Endodermal cell (in vitro differentiated cells): ENCODE measurements around the gene IGFBP4. TPM values are rescaled to one million over a fixed set of nuclear protein-coding genes. Genes with fewer than 3 reads are reported as not detected.

Experiments used
- DNase-seq: peaks from one replicate; pipeline ENCODE4 v3.0.0-alpha.2; 2017
- H3K27ac ChIP-seq: 2 replicates; pipeline ENCODE4 v1.5.1; 2013; ENCODE audit warnings: mild to moderate bottlenecking, low read depth, low read length, moderate library complexity
- H3K27me3 ChIP-seq: 2 replicates; pipeline ENCODE4 v1.6.1; 2013; ENCODE audit warnings: mild to moderate bottlenecking, low read length, moderate library complexity; ENCODE audit not compliant: insufficient read depth, control insufficient read depth, poor library complexity, severe bottlenecking
- H3K36me3 ChIP-seq: 2 replicates; pipeline ENCODE4 v1.7.0; 2013; ENCODE audit warnings: mild to moderate bottlenecking, low read length, moderate library complexity; ENCODE audit not compliant: control insufficient read depth, insufficient read depth
- H3K4me1 ChIP-seq: one replicate; pipeline ENCODE4 v1.7.0; 2013; ENCODE audit warnings: low read length; ENCODE audit not compliant: control insufficient read depth, insufficient read depth
- H3K4me3 ChIP-seq: 2 replicates; pipeline ENCODE4 v1.5.1; 2013; ENCODE audit warnings: mild to moderate bottlenecking, low read length, moderate library complexity
- H3K9ac ChIP-seq: 2 replicates; pipeline ENCODE4 v1.6.1; 2013; ENCODE audit warnings: mild to moderate bottlenecking, low read length, moderate library complexity; ENCODE audit not compliant: poor library complexity, severe bottlenecking; ENCODE audit errors: extremely low read depth
- H3K9me3 ChIP-seq: 2 replicates; pipeline ENCODE4 v1.6.1; 2013; ENCODE audit warnings: mild to moderate bottlenecking, low read length, moderate library complexity; ENCODE audit not compliant: control insufficient read depth
- H3K27ac Mint-ChIP-seq: 2 replicates; pipeline ENCODE4 v1.8.0; 2020; ENCODE audit warnings: mixed read lengths
- H3K27me3 Mint-ChIP-seq: 2 replicates; pipeline ENCODE4 v1.8.0; 2021; ENCODE audit warnings: mild to moderate bottlenecking, mixed read lengths; ENCODE audit not compliant: insufficient read depth
- H3K36me3 Mint-ChIP-seq: 2 replicates; pipeline ENCODE4 v1.8.0; 2020; ENCODE audit warnings: low read depth, mixed read lengths
- H3K4me1 Mint-ChIP-seq: 2 replicates; pipeline ENCODE4 v1.8.0; 2020; ENCODE audit warnings: mixed read lengths
- H3K4me3 Mint-ChIP-seq: 2 replicates; pipeline ENCODE4 v1.8.0; 2020; ENCODE audit warnings: mild to moderate bottlenecking, moderate library complexity, mixed read lengths
- H3K9me3 Mint-ChIP-seq: 2 replicates; pipeline ENCODE4 v1.8.0; 2020; ENCODE audit warnings: mild to moderate bottlenecking, mixed read lengths
- WGBS, 2 experiments: methylation state at CpG; one replicate each; pipeline versions ENCODE4 v1.1.5 to v1.1.7; 2013; ENCODE audit warnings: missing lambda C conversion rate in 2 of 2, mixed read lengths in 1 of 2; ENCODE audit not compliant: insufficient coverage in 1 of 2, insufficient read length in 1 of 2; 5-methylcytosine and 5-hydroxymethylcytosine counted together
- total RNA-seq, 2 donors: library from RNA; stranded (reverse); fragmentation: NEBNext Ultra II Directional in 1 of 2; extraction: Animal tissue kit (Norgen Biotek cat#: 25700) in 1 of 2; gene quantifications; 2 replicates in 1 of 2; 3 replicates in 1 of 2; pipeline ENCODE4 v1.2.1, GENCODE V29; 2021
- TF ChIP-seq, protein P1 (sequence below): fragments of 200-600 bp; sonication (generic); conservative IDR thresholded peaks from 2 replicates; pipeline ENCODE4 v1.5.0; 2021; ENCODE audit warnings: antibody characterized with exemption, mild to moderate bottlenecking

IGFBP4 gene
- total RNA-seq, 2 donors from 2014 or later: 58.3 to 69.0 TPM

- Mint-ChIP-seq H3K36me3 (peaks cover 6% of the 10 kb centered on the region), H3K27me3 (peaks cover 2% of the 10 kb centered on the region), H3K4me3 (no peak overlapping the region), H3K4me1 (peaks cover 18% of the 10 kb centered on the region), H3K27ac (no peak overlapping the region), H3K9me3 (peaks cover 18% of the 10 kb centered on the region)
- Histone ChIP-seq H3K9ac (no peak overlapping the region), H3K36me3 (no peaks in the 10 kb centered on the region), H3K27ac (no peak overlapping the region), H3K9me3 (peaks cover 14% of the 10 kb centered on the region), H3K27me3 (no peaks in the 10 kb centered on the region), H3K4me3 (no peak overlapping the region), H3K4me1 (no peaks in the 10 kb centered on the region)
- TF ChIP-seq, protein P1, sequence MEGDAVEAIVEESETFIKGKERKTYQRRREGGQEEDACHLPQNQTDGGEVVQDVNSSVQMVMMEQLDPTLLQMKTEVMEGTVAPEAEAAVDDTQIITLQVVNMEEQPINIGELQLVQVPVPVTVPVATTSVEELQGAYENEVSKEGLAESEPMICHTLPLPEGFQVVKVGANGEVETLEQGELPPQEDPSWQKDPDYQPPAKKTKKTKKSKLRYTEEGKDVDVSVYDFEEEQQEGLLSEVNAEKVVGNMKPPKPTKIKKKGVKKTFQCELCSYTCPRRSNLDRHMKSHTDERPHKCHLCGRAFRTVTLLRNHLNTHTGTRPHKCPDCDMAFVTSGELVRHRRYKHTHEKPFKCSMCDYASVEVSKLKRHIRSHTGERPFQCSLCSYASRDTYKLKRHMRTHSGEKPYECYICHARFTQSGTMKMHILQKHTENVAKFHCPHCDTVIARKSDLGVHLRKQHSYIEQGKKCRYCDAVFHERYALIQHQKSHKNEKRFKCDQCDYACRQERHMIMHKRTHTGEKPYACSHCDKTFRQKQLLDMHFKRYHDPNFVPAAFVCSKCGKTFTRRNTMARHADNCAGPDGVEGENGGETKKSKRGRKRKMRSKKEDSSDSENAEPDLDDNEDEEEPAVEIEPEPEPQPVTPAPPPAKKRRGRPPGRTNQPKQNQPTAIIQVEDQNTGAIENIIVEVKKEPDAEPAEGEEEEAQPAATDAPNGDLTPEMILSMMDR: no peak
- WGBS, 2 experiments: 91 to 97% methylated on average over 4 of the region's 4 CpGs
- no peak for DNase-seq
Measured at GRCh38 chr17:40469805-40470675, 26.8 kb downstream of the IGFBP4 start.

- peaks cover 6% of the 10 kb centered on the region for H3K36me3 Mint-ChIP-seq
- peak overlapping the region; percentile 33 for H3K27ac Mint-ChIP-seq
- Histone ChIP-seq H3K4me3 (no peak overlapping the region), H3K27me3 (no peaks in the 10 kb centered on the region), H3K4me1 (peaks cover 3% of the 10 kb centered on the region), H3K27ac (no peak overlapping the region), H3K36me3 (no peaks in the 10 kb centered on the region), H3K9me3 (peaks cover 14% of the 10 kb centered on the region), H3K9ac (no peak overlapping the region)
- H3K4me1 Mint-ChIP-seq: peaks cover 22% of the 10 kb centered on the region
- WGBS, 2 experiments: 87 to 91% methylated on average over 4 to 15 of the region's 17 CpGs
- H3K9me3 Mint-ChIP-seq: peaks cover 18% of the 10 kb centered on the region
- TF ChIP-seq, protein P1: no peak
- no peak for DNase-seq
- no peak overlapping the region for H3K4me3 Mint-ChIP-seq
- H3K27me3 Mint-ChIP-seq: peaks cover 2% of the 10 kb centered on the region
Measured at GRCh38 chr17:40470932-40471828, 27.9 kb downstream of the IGFBP4 start.

GRCh38 chr17:40471846-40472732, 28.8 kb downstream of the IGFBP4 start:
- H3K27ac ChIP-seq: no peak overlapping the region
- TF ChIP-seq, protein P1: no peak
- H3K27ac Mint-ChIP-seq: no peak overlapping the region
- peaks cover 3% of the 10 kb centered on the region for H3K4me1 ChIP-seq
- 86 to 90% methylated on average over 2 to 6 of the region's 6 CpGs for WGBS, 2 experiments
- DNase-seq: no peak
- H3K36me3 ChIP-seq: no peaks in the 10 kb centered on the region
- H3K36me3 Mint-ChIP-seq: peaks cover 6% of the 10 kb centered on the region
- peaks cover 14% of the 10 kb centered on the region for H3K9me3 ChIP-seq
- no peak overlapping the region for H3K9ac ChIP-seq
- peaks cover 18% of the 10 kb centered on the region for H3K9me3 Mint-ChIP-seq
- H3K27me3 ChIP-seq: no peaks in the 10 kb centered on the region
- H3K4me1 Mint-ChIP-seq: peaks cover 22% of the 10 kb centered on the region
- H3K27me3 Mint-ChIP-seq: peaks cover 2% of the 10 kb centered on the region
- no peak overlapping the region for H3K4me3 ChIP-seq
- H3K4me3 Mint-ChIP-seq: no peak overlapping the region
